Measurements from ENCODE around the gene RPL36A.

DNA sequence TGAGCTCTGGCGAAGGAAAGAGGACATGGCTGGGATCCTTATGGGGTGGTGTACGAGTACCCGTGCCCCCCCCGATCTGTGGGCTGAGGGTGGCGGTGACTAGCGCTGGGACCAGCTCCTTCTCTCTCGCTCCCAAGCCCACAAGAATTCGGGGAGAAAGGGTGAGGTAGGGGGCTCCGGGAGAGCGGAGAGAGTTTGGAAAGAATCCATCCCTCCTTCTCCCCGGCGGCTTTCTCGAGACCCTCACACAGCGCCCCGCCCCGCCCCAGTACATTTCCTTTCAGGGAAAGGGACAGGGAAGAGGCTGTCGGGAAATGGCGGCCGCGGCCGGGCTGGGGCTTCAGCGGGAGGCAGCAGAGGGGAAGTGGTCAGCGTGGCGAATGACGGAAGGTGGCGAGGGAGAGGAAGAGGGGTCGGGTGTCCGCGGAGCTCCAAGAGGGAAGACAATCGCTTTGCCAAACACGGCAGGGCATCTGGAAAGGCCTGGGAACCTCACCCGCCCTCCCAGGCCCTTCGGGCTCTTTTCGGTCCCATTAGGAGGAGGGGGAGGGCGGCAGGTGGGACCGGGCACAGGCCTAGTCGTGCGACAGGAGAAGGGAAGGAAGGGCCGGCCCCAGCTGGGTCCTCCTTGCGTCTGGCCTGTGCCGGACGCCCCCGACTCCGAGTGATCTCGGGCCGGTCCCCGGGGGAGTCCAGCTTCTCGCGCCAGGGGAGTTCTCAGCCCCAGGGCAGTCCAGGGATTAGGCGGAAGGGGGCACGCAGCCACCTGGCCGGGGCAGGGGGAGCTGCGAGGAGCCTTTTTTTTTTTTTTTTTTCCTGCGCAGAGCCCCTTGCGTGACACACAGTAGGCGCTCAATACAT, 27.4 kb downstream of the RPL36A start:
- TF ChIP-seq POLR2A (IDR thresholded peaks at IDR 0.05; ENCODE audit: low read depth, low read length), result peak; percentile 63; the same call in 1 of the 2 replicates
- TF ChIP-seq POLR2AphosphoS5 (IDR thresholded peaks at IDR 0.05; ENCODE audit: low read depth, low read length), result peak; percentile 54
